GM18907 (cell line): Measurements from ENCODE around the gene RBM23.
"Not testable (repeated sequence)": the region's sequence is repeated elsewhere in the genome, so short reads cannot be mapped to it uniquely, and the experiment has no call there.

Experiments used
- ATAC-seq: cut with Tn5 transposase; IDR thresholded peaks from one replicate; pipeline ENCODE4 v1.9.1; 2021; ENCODE audit warnings: mild to moderate bottlenecking, moderate library complexity; ENCODE audit not compliant: unreplicated experiment

The RBM23 gene

DNA sequence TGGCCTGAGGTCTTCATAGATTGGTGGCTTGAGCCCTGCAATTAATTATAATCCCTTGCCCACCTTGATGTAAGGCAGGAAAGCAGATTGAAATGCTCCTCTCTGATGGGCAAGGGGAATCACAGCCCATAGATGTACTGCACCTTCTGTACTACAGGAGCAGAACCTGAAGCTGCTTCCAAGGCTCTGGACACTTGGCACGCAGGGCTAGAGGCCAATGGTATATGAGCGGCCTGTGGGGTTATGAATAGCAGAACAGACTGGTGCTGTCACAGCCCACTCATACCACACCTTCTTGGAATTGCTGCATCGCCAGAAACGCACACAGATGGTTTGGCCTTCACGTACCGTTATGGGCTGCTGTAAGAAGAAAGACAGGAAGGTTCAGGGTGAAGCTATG lies 1.7 kb upstream of the RBM23 start:
- ATAC-seq: no peak

DNA sequence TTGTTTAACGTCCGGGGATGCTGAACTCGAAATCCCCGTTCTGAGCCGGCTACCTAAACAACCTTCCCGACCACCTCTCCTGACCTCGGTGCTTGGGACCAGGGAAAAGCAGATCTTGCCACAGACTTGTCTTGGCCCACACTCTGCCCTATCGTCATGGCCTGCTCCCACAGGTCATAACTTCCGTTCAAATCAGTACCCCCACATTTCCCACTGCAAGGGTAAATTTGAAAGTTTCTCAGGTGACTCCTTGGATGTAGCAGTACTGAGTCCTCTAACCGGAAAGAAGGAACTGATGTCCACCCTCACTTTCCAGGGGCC lies 612 bp upstream of the RBM23 start:
- ATAC-seq: no peak

DNA sequence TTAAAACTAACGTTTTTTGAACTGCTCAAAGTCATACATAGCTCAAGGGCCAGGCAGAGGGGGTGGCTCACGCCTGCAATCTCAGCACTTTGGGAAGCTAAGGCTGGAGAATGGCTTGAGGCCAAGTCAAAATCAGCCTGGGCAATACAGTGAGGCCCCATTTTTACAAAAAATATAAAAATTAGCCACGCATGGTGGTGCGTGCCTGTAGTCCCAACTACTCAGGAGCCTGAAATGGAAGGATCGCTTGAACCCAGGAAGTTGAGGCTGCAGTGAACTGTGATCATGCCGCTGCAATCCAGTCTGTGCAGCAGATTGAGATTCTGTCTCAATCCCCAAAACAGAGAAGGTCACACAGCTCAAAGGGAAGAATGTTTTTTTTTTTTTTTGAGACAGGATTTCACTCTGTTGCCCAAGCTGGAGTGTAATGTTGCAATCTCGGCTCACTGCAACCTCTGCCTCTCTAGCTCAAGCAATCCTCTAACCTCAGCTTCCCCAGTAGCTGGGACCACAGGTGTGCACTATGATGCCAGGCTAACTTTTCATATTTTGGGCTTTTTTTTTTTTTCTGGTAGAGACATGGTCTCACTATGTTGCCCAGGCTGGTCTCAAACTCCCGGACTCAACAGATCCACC lies 2.9 kb downstream of the RBM23 start:
- no peak for ATAC-seq

DNA sequence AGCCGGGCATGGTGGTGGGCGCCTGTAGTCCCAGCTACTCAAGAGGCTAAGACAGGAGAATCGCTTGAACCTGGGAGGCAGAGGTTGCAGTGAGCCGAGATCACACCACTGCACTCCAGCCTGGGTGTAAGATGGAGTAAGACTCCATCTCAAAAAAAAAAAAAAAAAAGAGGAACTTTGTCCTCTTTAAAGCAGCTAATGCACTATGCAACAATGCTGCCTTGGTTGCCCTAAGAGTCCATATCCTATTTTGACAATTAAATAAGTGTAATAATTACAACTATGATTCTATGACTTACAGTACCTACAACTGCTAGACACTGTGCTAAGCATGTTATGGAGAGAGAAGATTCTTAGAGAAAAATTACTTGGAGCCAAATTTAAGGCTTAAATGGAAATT lies 4.1 kb downstream of the RBM23 start:
- ATAC-seq: not testable (repeated sequence)

DNA sequence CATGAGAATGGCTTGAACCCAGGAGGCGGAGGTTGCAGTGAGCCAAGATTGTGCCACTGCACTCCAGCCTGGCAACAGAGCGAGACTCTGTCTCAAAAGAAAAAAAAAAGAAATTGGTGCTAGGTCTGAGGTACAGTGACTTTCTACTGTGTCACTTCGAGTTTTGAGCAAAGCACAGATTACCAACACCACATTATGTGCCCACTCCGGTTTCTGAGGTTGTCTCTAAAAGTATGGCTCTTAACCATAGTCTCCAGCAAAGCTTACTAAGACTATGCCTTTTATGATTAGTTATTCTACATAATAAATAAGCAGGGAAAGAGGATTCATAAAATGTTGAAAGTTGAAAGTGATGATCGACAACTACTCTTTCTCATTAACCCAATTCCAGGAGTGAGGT lies 8.0 kb downstream of the RBM23 start:
- no peak for ATAC-seq

DNA sequence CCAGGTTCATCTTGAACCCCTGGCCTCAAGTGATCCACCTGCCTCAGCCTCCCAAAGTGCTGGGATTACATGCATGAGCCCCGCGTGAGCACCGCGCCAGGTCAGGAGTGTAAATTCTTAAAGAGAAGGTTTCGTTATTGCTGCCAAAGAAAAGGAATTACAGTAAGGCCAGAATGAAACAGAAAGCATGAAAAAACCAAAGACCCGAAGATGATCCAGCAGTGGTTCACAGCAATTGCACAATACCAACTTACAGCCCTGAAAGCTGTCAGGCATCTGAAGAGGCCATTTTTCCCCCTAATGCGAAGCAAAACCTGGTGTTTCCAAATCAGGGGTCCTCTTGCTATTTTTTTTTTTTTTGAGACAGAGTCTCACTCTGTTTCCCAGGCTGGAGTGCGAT lies 10.3 kb downstream of the RBM23 start:
- no peak for ATAC-seq

DNA sequence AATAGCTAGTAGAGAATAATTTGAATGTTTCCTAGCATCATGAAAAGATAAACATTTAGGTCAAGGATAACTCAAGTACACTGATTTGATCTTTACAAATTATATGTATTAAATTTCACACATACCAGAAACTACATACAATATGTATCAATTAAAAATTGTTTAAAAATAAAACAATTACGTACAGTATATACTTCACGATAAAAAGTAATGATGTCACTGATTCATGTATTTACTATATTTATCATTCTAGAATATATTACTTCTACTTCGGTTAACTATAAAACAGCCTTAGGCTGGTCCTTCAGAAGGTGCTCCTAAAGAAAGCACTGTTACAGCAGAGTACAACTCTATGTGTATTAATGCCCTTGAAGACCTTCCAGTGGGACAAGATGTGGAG lies 11.5 kb downstream of the RBM23 start:
- no peak for ATAC-seq

DNA sequence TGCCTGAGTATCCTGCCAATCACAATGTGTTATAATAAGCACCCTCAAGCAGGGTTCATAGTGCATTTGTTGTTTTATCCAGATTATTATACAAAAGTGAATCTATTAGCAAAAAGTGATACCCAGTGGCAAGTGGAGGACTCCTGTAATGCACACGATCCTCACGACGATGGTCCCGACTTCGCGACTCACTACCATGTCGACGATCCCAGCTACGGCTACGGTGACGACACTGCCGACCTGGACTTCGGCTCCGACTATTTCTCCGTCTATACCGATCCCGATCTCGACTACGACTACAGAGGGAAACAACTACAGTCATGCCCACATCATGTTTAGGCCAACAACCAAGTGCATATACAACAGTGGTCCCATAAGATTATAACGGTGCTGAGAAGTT lies 12.9 kb downstream of the RBM23 start:
- no peak for ATAC-seq

DNA sequence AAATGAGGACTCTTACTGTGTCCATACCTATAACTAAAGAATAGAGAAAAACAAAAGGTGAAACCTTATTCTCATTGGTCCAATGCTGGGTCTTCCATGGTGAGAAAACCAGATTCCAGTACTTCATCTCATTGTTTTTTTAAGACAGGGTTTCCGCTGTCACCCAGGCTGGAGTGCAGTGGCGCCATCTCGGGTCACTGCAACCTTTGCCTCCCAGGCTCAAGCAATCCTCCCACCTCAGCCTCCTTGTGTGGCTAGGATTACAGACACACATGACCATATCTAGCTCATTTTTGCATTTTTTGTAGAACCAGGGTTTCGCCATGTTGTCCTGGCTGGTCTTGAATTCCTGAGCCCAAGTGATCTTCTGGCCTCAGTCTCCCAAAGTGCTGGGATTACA lies 13.3 kb downstream of the RBM23 start:
- no peak for ATAC-seq

DNA sequence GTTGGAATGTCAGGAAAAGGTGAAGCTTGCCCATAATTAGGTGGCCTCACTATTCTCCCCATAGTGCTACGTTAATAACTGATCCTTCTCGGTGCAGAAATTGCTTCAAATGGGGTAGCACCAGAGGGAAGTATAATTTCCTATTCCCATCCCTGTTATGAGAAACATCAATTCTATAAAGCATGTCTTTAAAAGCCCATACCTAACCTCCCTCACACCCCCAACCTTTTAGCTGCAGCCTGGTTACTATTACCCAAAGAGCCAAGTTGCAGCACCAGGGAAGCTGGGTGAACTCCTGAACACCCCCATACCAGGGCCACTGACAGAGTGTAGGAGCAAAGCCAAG lies 15.2 kb downstream of the RBM23 start:
- ATAC-seq: no peak

DNA sequence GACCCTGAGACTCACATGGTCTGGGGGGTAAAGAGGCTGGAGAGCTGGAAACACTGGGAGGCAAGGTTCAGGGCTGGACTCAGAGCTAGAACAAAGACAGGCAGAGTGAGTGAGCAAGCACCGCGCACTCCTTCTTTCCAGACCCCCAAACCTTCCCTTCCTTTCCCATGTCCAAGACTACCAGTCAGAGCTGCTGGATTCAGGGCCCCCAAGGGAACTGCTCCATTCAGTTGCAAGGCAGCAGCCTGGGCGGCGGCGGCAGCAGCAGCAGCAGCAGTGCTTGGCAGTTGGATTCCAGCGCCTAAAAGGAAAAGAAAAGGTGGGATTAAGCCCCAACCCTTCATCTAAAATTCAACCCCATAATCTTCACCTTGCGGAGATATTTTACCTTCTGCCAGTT lies 17.1 kb downstream of the RBM23 start:
- no peak for ATAC-seq

DNA sequence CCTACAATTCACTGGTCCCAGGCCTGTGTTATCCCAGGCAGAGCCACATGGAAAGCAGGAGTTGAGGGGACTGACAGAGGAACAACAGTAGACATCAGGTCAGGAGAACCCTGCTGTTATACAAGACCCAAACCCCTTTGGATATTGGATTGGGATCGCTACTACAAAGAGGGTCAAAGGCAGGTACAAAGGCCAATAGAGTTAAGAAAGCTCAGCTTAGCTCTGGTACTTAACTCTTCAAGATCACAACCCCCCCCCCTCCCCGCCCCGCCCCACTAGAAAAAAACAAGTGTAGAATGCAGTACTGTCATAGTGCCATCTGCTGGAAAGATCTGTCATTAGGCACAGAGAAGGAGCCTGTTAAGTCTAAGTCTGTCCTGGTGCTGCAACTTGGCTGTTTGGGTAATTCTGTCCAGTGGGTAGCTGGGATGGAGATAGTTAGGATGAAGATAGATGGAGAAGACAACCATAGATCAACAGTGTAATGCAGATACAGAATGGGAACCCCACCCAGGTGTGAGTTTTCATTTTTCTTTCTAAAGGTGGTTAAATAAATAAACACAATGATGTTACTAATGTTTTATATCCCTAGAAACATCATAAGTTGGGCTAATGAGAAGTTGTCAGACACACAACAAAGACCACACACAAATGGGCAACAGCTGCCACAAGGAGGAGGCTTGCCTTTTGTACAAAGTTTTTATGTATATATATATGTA lies 18.7 kb downstream of the RBM23 start:
- ATAC-seq: peak; percentile 61

DNA sequence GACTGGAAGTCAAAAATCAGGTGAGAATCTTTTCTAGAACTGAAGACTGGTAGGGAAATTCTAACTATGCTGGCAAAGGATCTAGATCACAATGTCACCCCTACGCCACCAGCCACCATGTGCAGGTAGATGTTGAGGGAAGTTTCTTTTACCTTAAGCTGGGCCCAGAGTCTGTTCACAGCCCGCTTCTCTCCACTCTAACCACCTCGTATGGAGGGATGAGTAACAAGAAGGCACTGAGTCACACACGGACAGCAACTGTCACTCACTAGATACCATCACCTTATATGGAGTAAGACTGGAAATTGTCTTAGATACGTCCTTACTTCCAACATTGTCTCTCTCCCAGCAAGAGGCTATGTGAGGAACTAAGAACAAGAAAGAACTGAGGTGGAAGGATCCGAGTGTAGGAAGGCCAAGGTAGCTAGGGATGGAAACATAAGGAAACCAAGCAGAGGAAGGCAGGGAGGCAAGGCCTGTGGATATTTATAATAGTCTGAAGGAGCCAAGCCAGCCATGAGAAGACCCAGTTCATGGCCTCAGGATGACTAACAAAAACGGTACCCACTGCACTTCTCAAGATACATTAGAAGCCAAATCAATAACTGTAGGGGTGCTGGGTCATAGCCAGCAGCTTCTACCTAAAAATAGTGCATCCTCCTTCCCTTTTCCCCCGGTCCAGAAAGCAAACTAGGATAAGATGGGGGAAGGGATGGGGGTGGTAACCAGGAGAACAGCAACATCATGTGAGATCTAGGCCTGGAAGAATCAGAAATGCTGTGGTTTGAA lies 20.5 kb downstream of the RBM23 start:
- no peak for ATAC-seq

DNA sequence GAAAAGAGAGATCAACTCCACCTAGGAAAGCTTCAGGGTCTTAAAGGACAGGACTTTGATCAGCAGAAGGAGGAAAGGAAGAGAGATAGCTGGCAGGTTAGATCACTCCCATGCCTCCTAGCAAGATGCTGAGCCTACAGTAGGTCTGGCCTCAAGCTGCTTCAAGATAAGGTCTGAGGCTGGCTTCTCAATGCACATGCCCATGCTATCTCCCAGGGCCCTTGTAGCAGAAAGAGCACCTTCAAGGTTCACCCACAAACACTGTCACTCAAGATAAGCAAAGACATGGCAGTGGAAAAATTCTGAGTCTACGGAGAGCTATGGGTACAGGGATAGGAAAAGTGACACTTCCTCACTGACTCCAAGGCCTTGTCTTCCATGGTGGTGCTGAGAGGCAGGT lies 21.6 kb downstream of the RBM23 start:
- no peak for ATAC-seq

DNA sequence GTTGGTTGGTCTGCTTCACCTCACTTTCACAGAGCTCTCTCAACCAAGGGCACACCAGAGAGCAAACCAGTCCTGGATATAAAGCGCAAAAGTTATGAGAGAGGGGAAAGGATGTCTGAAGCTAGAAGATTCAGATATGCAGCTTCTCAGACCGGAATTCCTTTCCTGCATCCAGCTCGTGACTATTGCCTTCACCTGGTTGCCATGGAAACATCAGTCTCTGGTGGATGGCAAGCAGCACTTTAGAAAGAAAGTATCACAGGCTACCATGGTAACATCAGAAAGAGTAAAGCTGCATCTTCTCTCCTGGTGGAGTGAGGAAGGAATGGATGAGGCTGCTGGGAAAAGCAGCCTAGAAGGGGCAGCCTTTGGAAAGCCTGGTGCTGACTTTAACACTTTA lies 22.2 kb downstream of the RBM23 start:
- ATAC-seq: no peak

DNA sequence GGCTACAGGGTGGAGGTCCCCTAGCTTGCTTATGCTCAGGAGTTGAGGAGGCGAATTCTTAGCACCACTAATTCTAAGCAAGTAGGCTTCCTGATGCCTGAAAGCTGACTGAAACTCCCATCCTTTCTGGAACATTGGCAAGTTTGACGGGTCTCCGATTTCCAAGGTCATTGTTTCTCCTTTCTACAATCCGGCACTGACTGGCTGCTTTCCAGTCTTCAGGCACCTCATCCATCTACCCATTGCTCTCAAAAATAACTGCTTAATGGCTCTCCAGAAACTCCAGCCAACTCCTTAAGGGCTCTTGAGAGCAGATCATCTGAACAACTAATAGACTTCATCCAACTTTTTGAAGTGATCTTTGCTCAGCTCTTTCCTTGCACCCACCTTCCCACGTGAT lies 22.6 kb downstream of the RBM23 start:
- ATAC-seq: no peak

DNA sequence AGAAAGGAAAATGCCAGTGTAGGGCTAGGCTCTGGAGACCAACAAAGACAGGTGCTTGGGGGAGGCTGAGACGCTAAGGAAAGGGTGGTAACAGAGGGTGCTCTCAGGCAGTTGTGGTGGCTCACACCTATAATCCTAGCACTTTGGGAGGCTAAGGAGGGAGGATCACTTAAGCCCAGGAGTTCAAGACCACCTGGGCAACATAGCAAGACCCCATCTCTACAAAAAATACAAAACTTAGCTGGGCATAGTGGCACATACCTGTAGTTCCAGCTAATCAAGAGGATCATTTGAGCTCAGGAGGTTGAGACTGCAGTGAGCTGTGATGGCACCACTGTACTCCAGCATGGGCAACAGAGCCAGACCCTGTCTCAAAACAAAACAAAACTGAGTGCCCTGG lies 23.5 kb downstream of the RBM23 start:
- ATAC-seq: no peak

DNA sequence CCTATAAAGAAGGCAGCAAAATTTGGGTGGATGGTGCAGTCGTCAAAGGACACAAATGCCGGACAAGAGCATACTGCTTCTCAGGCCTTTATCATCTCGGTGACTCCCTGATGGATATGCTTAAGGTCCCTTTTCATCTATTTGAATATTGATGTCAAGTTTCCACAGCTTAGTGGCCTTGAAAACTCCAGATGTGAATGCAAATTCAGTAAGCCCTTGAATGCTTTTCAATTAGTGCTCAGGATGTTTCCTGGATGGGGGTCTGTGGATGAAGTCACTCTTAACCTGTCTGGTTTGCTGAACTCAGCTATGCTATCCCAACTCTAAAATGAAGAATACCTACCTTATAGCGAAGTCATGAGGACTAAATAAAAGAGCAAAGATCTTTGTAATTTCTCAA lies 25.2 kb downstream of the RBM23 start:
- no peak for ATAC-seq

DNA sequence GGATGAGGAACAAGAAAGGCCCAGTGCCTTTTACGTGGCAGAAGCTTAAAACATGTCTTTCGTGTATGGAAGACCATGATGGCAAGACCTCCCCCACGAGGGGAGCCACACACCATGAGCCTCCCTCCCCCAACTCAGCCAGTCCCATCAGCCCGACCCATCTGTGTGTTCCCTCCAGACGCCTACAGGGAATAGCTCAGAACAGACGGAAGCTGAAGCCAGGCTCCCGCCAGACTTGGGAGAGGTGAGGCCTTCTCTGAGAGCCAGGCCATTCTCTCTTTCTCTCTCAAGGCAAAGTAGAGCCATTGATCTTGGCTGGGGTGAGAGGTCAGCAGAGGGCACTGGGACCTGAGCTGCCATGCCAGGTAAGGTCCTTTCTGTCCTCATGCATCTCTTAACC lies 26.5 kb downstream of the RBM23 start:
- no peak for ATAC-seq

DNA sequence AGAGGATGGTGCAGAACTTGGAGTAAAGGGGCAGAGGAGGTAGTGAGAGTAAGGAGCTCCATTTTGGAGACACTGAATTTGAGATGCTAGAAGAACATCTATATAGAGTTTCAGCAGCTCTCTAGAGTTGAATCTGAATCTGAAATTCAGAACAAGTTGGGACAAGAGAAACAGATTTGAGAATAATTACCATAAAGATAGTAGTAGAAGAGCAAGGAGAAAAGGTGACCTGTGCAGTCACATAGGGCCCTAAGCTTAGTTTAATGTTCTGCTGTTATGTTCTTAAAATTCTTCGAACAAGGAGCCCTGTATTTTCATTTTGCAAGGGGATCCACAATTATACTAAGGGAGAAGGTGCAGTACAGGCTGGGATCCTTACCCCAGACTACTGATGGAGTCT lies 28.5 kb downstream of the RBM23 start:
- ATAC-seq: no peak

DNA sequence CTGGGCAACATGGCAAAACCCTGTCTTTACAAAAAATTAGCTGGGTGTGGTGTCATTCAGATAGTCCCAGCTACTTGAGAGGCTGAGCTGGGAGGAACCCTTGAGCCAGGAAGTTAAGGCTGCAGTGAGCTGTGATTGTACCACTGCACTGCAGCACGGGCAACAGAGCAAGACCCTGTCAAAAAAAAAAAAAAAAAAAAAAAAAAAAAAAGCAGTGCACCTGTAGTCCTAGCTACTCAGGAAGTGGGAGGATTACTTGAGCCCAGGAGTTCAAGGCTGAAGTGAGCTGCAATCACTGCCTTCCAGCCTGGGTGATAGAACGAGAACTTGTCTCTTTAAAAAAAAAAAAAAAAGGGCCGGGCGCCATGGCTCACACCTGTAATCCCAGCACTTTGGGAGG lies 30.3 kb downstream of the RBM23 start:
- ATAC-seq: no peak

DNA sequence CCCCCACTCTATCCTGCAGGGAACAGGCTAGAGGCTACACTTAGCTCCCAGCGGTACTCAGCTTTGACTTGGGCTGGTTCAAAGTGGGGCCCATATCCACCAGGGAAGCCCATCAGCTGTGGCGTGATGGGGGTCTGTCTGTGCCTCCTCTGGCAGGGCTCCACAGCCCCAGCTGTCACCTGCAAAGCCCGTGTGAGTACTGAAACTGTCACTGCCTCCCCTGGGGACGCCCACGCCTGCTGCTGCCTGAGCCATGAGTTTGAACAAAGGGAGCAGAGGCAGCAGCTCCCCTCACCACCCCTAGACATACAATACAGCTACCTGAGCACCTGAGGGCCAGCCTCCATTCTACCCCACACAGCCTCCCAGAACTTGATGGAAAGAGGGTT lies 31.0 kb downstream of the RBM23 start:
- ATAC-seq: peak; percentile 43
